Cardiac muscle cell (in vitro differentiated cells and primary cell): ENCODE measurements around the gene PHF24. TPM values are rescaled to one million over a fixed set of nuclear protein-coding genes. Genes with fewer than 3 reads are reported as not detected.
A peak's percentile ranks its signal among the peaks of the same experiment; 100 is the strongest.
"Not testable (repeated sequence)": the region's sequence is repeated elsewhere in the genome, so short reads cannot be mapped to it uniquely, and the experiment has no call there.

Experiments used
- DNase-seq, 2 donors: peaks; one replicate each; pipeline versions ENCODE4 v3.0.0 to v3.0.0-alpha.2; 2010 to 2017; ENCODE audit warnings: low read depth in 1 of 2, low spot score in 1 of 2
- H3K27ac ChIP-seq: fragments of 200-600 bp; sonication (generic); 2 replicates; pipeline ENCODE4 v1.5.1; 2016
- H3K27me3 ChIP-seq: fragments of 200-600 bp; sonication (generic); 2 replicates; pipeline ENCODE4 v1.6.0; 2016; ENCODE audit warnings: control low read depth
- H3K36me3 ChIP-seq: fragments of 200-600 bp; sonication (generic); 2 replicates; pipeline ENCODE4 v1.5.1; 2016; ENCODE audit warnings: control low read depth
- H3K4me1 ChIP-seq: fragments of 200-600 bp; sonication (generic); 2 replicates; pipeline ENCODE4 v1.8.1; 2017; ENCODE audit warnings: low read depth, mild to moderate bottlenecking, mixed run types
- H3K4me3 ChIP-seq: fragments of 200-600 bp; sonication (generic); 2 replicates; pipeline ENCODE4 v1.5.1; 2016; ENCODE audit warnings: mild to moderate bottlenecking
- H3K9me3 ChIP-seq: fragments of 200-600 bp; sonication (generic); 2 replicates; pipeline ENCODE4 v1.5.1; 2017; ENCODE audit warnings: low read depth, mild to moderate bottlenecking, control low read depth
- polyA plus RNA-seq: library from polyadenylated mRNA; unstranded; fragments of >200 nt; fragmentation: Nextera tagmentation; extraction: Ambion mirVana; gene quantifications from 2 replicates; pipeline ENCODE4 v1.2.1, GENCODE V29; 2016
- total RNA-seq: library from RNA; depleted of rRNA; stranded (reverse); fragments of >200 nt; gene quantifications from 2 replicates; pipeline ENCODE4 v1.2.3, GENCODE V29; 2016
- TF ChIP-seq, protein P1 (sequence below): IDR thresholded peaks from 2 replicates; pipeline ENCODE4 v1.5.1; 2012; ENCODE audit warnings: low read depth, mild to moderate bottlenecking, low read length

PHF24 gene
- total and polyA plus RNA-seq, 2 experiments from 2014 or later, result 0.95 to 1.1 TPM

- DNase-seq, result no peak
- H3K27me3 ChIP-seq, result peaks cover 39% of the 10 kb centered on the region
- TF ChIP-seq, protein P1, sequence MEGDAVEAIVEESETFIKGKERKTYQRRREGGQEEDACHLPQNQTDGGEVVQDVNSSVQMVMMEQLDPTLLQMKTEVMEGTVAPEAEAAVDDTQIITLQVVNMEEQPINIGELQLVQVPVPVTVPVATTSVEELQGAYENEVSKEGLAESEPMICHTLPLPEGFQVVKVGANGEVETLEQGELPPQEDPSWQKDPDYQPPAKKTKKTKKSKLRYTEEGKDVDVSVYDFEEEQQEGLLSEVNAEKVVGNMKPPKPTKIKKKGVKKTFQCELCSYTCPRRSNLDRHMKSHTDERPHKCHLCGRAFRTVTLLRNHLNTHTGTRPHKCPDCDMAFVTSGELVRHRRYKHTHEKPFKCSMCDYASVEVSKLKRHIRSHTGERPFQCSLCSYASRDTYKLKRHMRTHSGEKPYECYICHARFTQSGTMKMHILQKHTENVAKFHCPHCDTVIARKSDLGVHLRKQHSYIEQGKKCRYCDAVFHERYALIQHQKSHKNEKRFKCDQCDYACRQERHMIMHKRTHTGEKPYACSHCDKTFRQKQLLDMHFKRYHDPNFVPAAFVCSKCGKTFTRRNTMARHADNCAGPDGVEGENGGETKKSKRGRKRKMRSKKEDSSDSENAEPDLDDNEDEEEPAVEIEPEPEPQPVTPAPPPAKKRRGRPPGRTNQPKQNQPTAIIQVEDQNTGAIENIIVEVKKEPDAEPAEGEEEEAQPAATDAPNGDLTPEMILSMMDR, result no peak
Measured at GRCh38 chr9:34954225-34954624, 3.9 kb upstream of the PHF24 start.

GRCh38 chr9:34956066-34956465 lies 2.0 kb upstream of the PHF24 start:
- peaks cover 55% of the 10 kb centered on the region for H3K27me3 ChIP-seq
- DNase-seq, H3K27ac ChIP-seq, H3K9me3 ChIP-seq, H3K4me3 ChIP-seq, H3K36me3 ChIP-seq, H3K4me1 ChIP-seq: not testable (repeated sequence)

More at GRCh38 chr9:34954225-34954624, 3.9 kb upstream of the PHF24 start:
- no peak overlapping the region for H3K27ac ChIP-seq
- H3K9me3 ChIP-seq, result no peaks in the 10 kb centered on the region
- H3K4me1 ChIP-seq, result no peaks in the 10 kb centered on the region
- H3K36me3 ChIP-seq, result no peaks in the 10 kb centered on the region
- no peak overlapping the region for H3K4me3 ChIP-seq

DNA sequence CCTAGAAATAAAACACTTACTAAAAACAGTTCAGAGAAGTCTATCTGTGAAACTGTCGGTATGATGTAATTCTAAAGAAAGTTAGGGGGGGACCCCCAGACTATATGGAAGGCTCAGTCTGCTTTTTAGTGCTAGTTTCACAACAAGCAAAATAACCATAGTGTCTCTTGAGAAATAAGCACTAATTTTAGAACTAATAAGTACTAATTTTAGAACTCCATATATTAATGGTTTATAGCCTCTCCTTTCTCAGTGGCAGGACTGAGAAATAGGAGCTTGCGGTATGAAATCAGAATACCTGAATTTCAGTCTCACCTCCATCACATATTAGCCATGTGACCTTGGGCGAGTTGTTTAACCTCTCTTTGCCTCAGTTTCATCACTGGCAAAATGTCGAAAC lies 1.4 kb upstream of the PHF24 start:
- H3K27me3 ChIP-seq, result peaks cover 52% of the 10 kb centered on the region
- TF ChIP-seq, protein P1, result no peak

GRCh38 chr9:34958411-34958982 lies 412 bp downstream of the PHF24 start:
- DNase-seq, result no peak
- Histone ChIP-seq H3K4me1 (no peaks in the 10 kb centered on the region), H3K4me3 (peak overlapping the region; percentile 50), H3K27me3 (peaks cover 49% of the 10 kb centered on the region), H3K36me3 (no peaks in the 10 kb centered on the region), H3K9me3 (no peaks in the 10 kb centered on the region), H3K27ac (no peak overlapping the region)
- TF ChIP-seq, protein P1, result no peak

More for the DNA sequence above, 1.4 kb upstream of the PHF24 start:
- H3K4me1 ChIP-seq, result no peaks in the 10 kb centered on the region
- no peak overlapping the region for H3K4me3 ChIP-seq
- no peak overlapping the region for H3K27ac ChIP-seq
- no peaks in the 10 kb centered on the region for H3K9me3 ChIP-seq
- H3K36me3 ChIP-seq, result no peaks in the 10 kb centered on the region
- no peak for DNase-seq

DNA sequence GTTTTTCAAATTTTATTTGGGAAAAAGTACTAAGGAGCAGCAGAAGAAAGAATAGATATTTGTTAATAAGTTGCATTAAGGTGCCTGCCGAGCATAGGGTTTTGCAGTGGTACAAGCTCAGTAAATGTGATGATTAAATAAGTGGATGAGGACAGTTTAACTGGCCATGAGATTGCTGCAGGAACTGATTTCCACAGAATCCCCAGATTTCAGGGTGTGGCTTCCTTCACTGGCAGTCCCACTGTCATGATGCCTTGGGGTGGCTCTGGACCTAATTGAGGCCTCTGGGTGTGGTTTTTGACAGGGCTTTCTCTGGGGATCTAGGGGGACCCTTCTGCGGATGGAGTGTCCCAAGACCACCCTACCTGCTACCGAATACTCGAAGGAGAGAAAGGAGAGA lies 1.4 kb downstream of the PHF24 start:
- Histone ChIP-seq H3K4me1 (no peaks in the 10 kb centered on the region), H3K36me3 (no peaks in the 10 kb centered on the region), H3K27ac (no peak overlapping the region), H3K9me3 (no peaks in the 10 kb centered on the region), H3K27me3 (peaks cover 49% of the 10 kb centered on the region), H3K4me3 (no peak overlapping the region)
- no peak for DNase-seq
- TF ChIP-seq, protein P1, result no peak

- TF ChIP-seq, protein P1, result no peak
- H3K4me1 ChIP-seq, result no peaks in the 10 kb centered on the region
- no peaks in the 10 kb centered on the region for H3K9me3 ChIP-seq
- H3K27me3 ChIP-seq, result peaks cover 36% of the 10 kb centered on the region
- H3K27ac ChIP-seq, result no peak overlapping the region
- H3K4me3 ChIP-seq, result no peak overlapping the region
- DNase-seq, result peak in 1 of 2 donors; percentile 84
- H3K36me3 ChIP-seq, result no peaks in the 10 kb centered on the region
Measured at GRCh38 chr9:34961574-34962490, 3.7 kb downstream of the PHF24 start.
